Hepatocyte (in vitro differentiated cells): ENCODE results near the gene HAUS1. TPM values are rescaled to one million over a fixed set of nuclear protein-coding genes. Genes with fewer than 3 reads are reported as not detected.

Experiments used
- DNase-seq: peaks from one replicate; pipeline ENCODE4 v3.0.0-alpha.2; 2016; ENCODE audit warnings: low spot score
- H2AFZ ChIP-seq: fragments of 200-600 bp; sonication (generic); 2 replicates; pipeline ENCODE4 v1.6.0; 2016; ENCODE audit warnings: antibody characterized with exemption, mild to moderate bottlenecking
- H3K27ac ChIP-seq: fragments of 200-600 bp; sonication (generic); 2 replicates; pipeline ENCODE4 v1.5.1; 2016; ENCODE audit warnings: mild to moderate bottlenecking
- H3K27me3 ChIP-seq: fragments of 200-600 bp; sonication (generic); 2 replicates; pipeline ENCODE4 v1.6.1; 2016
- H3K36me3 ChIP-seq: fragments of 200-600 bp; sonication (generic); replicated peaks from 2 replicates; pipeline ENCODE4 v1.5.1; 2016; ENCODE audit warnings: low read depth; ENCODE audit not compliant: insufficient read depth
- H3K4me1 ChIP-seq: fragments of 200-600 bp; sonication (generic); 2 replicates; pipeline ENCODE4 v1.5.1; 2016; ENCODE audit warnings: mild to moderate bottlenecking, moderate library complexity; ENCODE audit not compliant: insufficient read depth
- H3K4me2 ChIP-seq: fragments of 200-600 bp; sonication (generic); 2 replicates; pipeline ENCODE4 v1.6.0; 2016
- H3K4me3 ChIP-seq: fragments of 200-600 bp; sonication (generic); 2 replicates; pipeline ENCODE4 v1.5.1; 2016; ENCODE audit warnings: mild to moderate bottlenecking
- H3K79me2 ChIP-seq: fragments of 200-600 bp; sonication (generic); 2 replicates; pipeline ENCODE4 v1.6.0; 2017; ENCODE audit warnings: mild to moderate bottlenecking
- H3K9me2 ChIP-seq: fragments of 200-600 bp; sonication (generic); replicated peaks from 2 replicates; pipeline ENCODE4 v1.6.0; 2017; ENCODE audit warnings: mild to moderate bottlenecking; ENCODE audit not compliant: insufficient read depth
- H3K9me3 ChIP-seq: fragments of 200-600 bp; sonication (generic); 2 replicates; pipeline ENCODE4 v1.5.1; 2016; ENCODE audit warnings: low read depth, mild to moderate bottlenecking
- H4K20me1 ChIP-seq: fragments of 200-600 bp; sonication (generic); 2 replicates; pipeline ENCODE4 v1.6.0; 2016; ENCODE audit warnings: mild to moderate bottlenecking; ENCODE audit not compliant: insufficient read depth, poor library complexity, severe bottlenecking
- EZH2 ChIP-seq: fragments of 200-600 bp; sonication (generic); IDR thresholded peaks from 2 replicates; pipeline ENCODE4 v1.6.1; 2016; ENCODE audit warnings: antibody characterized with exemption, mild to moderate bottlenecking, borderline replicate concordance
- EZH2phosphoT487 ChIP-seq: fragments of 200-600 bp; sonication (generic); IDR thresholded peaks from one replicate; pipeline ENCODE4 v1.6.1; 2018; ENCODE audit warnings: antibody characterized with exemption, mild to moderate bottlenecking, low read depth, moderate library complexity; ENCODE audit not compliant: unreplicated experiment, severe bottlenecking
- WGBS: methylation state at CpG from one replicate; pipeline ENCODE4 v1.1.6; 2016; ENCODE audit warnings: low lambda C conversion rate; ENCODE audit errors: missing lambda C conversion rate; 5-methylcytosine and 5-hydroxymethylcytosine counted together
- polyA plus RNA-seq: library from polyadenylated mRNA; unstranded; fragments of >200 nt; fragmentation: Nextera tagmentation; extraction: Ambion mirVana; gene quantifications from 2 replicates; pipeline ENCODE4 v1.2.1, GENCODE V29; 2016
- total RNA-seq: library from RNA; depleted of rRNA; stranded (reverse); fragments of >200 nt; gene quantifications from 2 replicates; pipeline ENCODE4 v1.2.3, GENCODE V29; 2014
- TF ChIP-seq, protein P1 (sequence below): fragments of 200-600 bp; sonication (generic); IDR thresholded peaks from 2 replicates; pipeline ENCODE4 v1.5.1; 2016; ENCODE audit warnings: antibody characterized with exemption, mild to moderate bottlenecking; ENCODE audit not compliant: poor library complexity

The HAUS1 gene
- total and polyA plus RNA-seq, 2 experiments from 2014 or later = 36.5 to 51.8 TPM

DNA sequence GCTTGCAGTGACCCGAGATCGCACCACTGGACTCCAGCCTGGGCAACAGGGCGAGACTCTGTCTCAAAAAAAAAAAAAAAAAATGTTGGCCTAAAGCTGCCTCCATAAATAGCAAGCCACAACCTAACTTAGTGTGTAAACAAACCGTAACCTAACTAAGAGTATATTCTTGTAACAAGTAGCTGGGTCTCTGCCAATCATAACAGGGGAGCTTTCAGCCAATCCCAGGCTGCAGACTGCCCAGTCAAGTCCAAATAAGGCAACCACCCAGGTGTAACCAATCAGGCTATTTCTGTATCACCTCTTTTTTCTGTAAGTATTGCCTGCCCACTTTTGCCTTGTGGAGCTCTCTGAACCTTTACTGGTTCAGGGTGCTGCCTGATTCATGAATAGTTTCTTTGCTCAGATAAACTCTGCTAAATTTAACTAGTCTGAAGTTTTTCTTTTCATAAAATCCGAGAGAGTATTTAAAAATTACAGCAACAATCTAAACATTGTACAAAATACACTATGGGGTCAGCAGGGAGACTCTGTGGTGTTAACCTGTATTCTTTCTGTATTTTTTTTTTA is 36.7 kb upstream of the HAUS1 start:
- Histone ChIP-seq H3K4me1 (peaks cover 6% of the 10 kb centered on the region), H3K79me2 (peaks cover 65% of the 10 kb centered on the region), H2AFZ (no peak overlapping the region), H4K20me1 (no peaks in the 10 kb centered on the region), H3K27me3 (no peaks in the 10 kb centered on the region), H3K4me2 (no peak overlapping the region), H3K4me3 (no peak overlapping the region), H3K27ac (no peak overlapping the region), H3K9me2 (no peaks in the 10 kb centered on the region), H3K36me3 (no peaks in the 10 kb centered on the region), H3K9me3 (no peaks in the 10 kb centered on the region)
- WGBS = 97% methylated on average over 5 of the region's 5 CpGs
- no peak for TF ChIP-seq EZH2phosphoT487
- TF ChIP-seq, protein P1, sequence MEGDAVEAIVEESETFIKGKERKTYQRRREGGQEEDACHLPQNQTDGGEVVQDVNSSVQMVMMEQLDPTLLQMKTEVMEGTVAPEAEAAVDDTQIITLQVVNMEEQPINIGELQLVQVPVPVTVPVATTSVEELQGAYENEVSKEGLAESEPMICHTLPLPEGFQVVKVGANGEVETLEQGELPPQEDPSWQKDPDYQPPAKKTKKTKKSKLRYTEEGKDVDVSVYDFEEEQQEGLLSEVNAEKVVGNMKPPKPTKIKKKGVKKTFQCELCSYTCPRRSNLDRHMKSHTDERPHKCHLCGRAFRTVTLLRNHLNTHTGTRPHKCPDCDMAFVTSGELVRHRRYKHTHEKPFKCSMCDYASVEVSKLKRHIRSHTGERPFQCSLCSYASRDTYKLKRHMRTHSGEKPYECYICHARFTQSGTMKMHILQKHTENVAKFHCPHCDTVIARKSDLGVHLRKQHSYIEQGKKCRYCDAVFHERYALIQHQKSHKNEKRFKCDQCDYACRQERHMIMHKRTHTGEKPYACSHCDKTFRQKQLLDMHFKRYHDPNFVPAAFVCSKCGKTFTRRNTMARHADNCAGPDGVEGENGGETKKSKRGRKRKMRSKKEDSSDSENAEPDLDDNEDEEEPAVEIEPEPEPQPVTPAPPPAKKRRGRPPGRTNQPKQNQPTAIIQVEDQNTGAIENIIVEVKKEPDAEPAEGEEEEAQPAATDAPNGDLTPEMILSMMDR = no peak
- no peak for TF ChIP-seq EZH2
- no peak for DNase-seq

DNA sequence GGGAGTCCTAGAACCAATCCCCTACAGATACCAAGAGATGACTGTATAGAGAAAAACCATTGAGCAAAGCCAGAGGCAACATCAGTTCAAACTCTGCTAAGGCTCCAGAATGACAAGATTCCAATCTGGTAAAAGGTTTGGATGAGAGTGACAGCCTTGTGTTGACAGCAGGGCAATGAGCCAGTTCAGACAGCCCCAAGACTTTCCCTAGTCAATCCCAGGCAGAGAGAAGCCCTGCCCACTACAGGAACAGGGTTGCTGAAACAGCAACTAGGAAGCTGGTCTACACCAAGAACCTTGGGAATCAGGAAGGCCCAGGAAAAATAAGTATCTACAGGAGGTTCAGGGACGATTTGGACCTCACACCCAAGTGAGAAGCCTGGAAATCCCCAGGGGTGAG is 35.4 kb upstream of the HAUS1 start:
- DNase-seq = peak; percentile 28
- H3K36me3 ChIP-seq = no peaks in the 10 kb centered on the region
- TF ChIP-seq EZH2 (no peak), EZH2phosphoT487 (no peak)
- TF ChIP-seq, protein P1 = no peak
- H2AFZ ChIP-seq = no peak overlapping the region
- peaks cover 54% of the 10 kb centered on the region for H3K79me2 ChIP-seq
- H3K4me3 ChIP-seq = no peak overlapping the region
- H3K9me2 ChIP-seq = no peaks in the 10 kb centered on the region
- no peaks in the 10 kb centered on the region for H3K27me3 ChIP-seq
- H4K20me1 ChIP-seq = no peaks in the 10 kb centered on the region
- H3K9me3 ChIP-seq = no peaks in the 10 kb centered on the region
- H3K4me1 ChIP-seq = peaks cover 8% of the 10 kb centered on the region
- H3K27ac ChIP-seq = peak overlapping the region; percentile 39
- no peak overlapping the region for H3K4me2 ChIP-seq
- WGBS = 40% methylated on average over 1 of the region's 1 CpG

DNA sequence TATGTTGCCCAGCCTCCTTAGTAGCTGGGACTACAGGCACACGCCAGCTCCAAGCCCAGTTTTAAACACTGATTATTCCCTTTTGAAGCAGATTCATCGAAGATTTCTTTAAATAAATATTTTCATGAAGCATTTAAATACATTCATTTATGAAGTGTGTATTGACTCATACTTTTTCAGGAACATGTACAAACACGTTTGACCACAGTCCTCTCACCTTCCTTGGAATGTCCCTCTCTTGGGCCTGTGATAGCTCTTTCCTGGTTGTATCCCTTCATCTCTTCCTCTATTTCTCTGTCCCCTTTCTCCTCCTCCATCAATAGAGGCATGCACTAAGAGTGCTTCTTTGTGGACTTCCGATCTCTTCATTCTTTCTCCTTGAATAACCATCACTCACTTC is 34.7 kb upstream of the HAUS1 start:
- Histone ChIP-seq H3K79me2 (peaks cover 53% of the 10 kb centered on the region), H2AFZ (no peak overlapping the region), H3K4me2 (no peak overlapping the region), H3K27ac (peak overlapping the region; percentile 39), H3K9me3 (no peaks in the 10 kb centered on the region), H3K4me3 (no peak overlapping the region), H3K9me2 (no peaks in the 10 kb centered on the region), H3K36me3 (no peaks in the 10 kb centered on the region), H4K20me1 (no peaks in the 10 kb centered on the region), H3K27me3 (no peaks in the 10 kb centered on the region), H3K4me1 (peaks cover 8% of the 10 kb centered on the region)
- DNase-seq = no peak
- TF ChIP-seq EZH2phosphoT487 (no peak), EZH2 (no peak)
- TF ChIP-seq, protein P1 = no peak
- 84% methylated on average over 4 of the region's 4 CpGs for WGBS

DNA sequence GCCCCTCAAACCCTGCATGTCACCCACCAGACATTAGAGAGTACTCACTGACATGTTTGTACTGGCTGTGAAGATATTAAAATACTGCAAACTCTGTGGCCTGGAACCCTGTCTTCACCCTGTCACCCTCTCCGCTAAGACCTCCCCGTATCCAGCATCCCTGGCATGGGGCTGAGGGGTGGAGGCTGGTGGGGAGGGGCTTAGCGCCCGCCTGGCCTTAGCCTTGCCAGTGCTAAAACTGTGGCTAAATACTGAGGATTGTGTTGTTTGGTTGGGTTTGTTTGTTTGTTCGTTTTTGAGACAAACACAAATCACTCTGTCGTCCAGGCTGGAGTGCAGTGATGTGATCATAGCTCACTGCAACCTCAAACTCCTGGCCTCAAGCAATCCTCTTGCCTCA is 34.0 kb upstream of the HAUS1 start:
- no peak overlapping the region for H3K27ac ChIP-seq
- WGBS = 88% methylated on average over 6 of the region's 6 CpGs
- no peaks in the 10 kb centered on the region for H3K9me2 ChIP-seq
- H3K4me3 ChIP-seq = no peak overlapping the region
- no peaks in the 10 kb centered on the region for H4K20me1 ChIP-seq
- H3K9me3 ChIP-seq = no peaks in the 10 kb centered on the region
- H3K27me3 ChIP-seq = no peaks in the 10 kb centered on the region
- TF ChIP-seq EZH2 (no peak), EZH2phosphoT487 (no peak)
- TF ChIP-seq, protein P1 = no peak
- H3K79me2 ChIP-seq = peaks cover 51% of the 10 kb centered on the region
- no peaks in the 10 kb centered on the region for H3K36me3 ChIP-seq
- peak overlapping the region; percentile 95 for H3K4me2 ChIP-seq
- DNase-seq = no peak
- H2AFZ ChIP-seq = no peak overlapping the region
- peaks cover 8% of the 10 kb centered on the region for H3K4me1 ChIP-seq
